Ishikawa (cell line): ENCODE results near the gene GAPDHS.

Source experiments
- CEBPB ChIP-seq: IDR thresholded peaks from 2 replicates; pipeline ENCODE4 v1.6.1; 2012
- EP300 ChIP-seq: IDR thresholded peaks from 2 replicates; pipeline ENCODE4 v1.6.1; 2012; ENCODE audit warnings: borderline replicate concordance
- FOXM1 ChIP-seq: IDR thresholded peaks from 2 replicates; pipeline ENCODE4 v1.6.1; 2012; ENCODE audit warnings: low read depth, borderline replicate concordance
- MAX ChIP-seq: IDR thresholded peaks from 2 replicates; pipeline ENCODE4 v1.6.1; 2012
- NFIC ChIP-seq: IDR thresholded peaks from 2 replicates; pipeline ENCODE4 v1.6.1; 2012
- RAD21 ChIP-seq: IDR thresholded peaks from 2 replicates; pipeline ENCODE4 v1.6.1; 2012; ENCODE audit warnings: low read depth
- REST ChIP-seq: IDR thresholded peaks from 2 replicates; pipeline ENCODE4 v1.6.1; 2012; ENCODE audit warnings: low read depth, mild to moderate bottlenecking
- TCF12 ChIP-seq: IDR thresholded peaks from 2 replicates; pipeline ENCODE4 v1.6.1; 2012; ENCODE audit warnings: low read depth
- USF1 ChIP-seq: IDR thresholded peaks from 2 replicates; pipeline ENCODE4 v1.6.1; 2012
- YY1 ChIP-seq: IDR thresholded peaks from 2 replicates; pipeline ENCODE4 v1.6.1; 2012; ENCODE audit warnings: low read depth

GRCh38 chr19:35508129-35508528 is 25.1 kb upstream of the GAPDHS start:
- TF ChIP-seq CEBPB: no peak
- no peak for TF ChIP-seq TCF12
- no peak for TF ChIP-seq RAD21
- TF ChIP-seq REST: no peak
- no peak for TF ChIP-seq NFIC
- no peak for TF ChIP-seq USF1
- TF ChIP-seq YY1: no peak
- TF ChIP-seq EP300: no peak
- TF ChIP-seq MAX: no peak
- TF ChIP-seq FOXM1: no peak
